Ishikawa (cell line): ENCODE measurements around the gene SFT2D3.

Source experiments
- CEBPB ChIP-seq: IDR thresholded peaks from 2 replicates; pipeline ENCODE4 v1.6.1; 2012
- EP300 ChIP-seq: IDR thresholded peaks from 2 replicates; pipeline ENCODE4 v1.6.1; 2012; ENCODE audit warnings: borderline replicate concordance
- RAD21 ChIP-seq: IDR thresholded peaks from 2 replicates; pipeline ENCODE4 v1.6.1; 2012; ENCODE audit warnings: low read depth
- TCF12 ChIP-seq: IDR thresholded peaks from 2 replicates; pipeline ENCODE4 v1.6.1; 2012; ENCODE audit warnings: low read depth
- TEAD4 ChIP-seq: IDR thresholded peaks from 2 replicates; pipeline ENCODE4 v1.6.1; 2012
- USF1 ChIP-seq: IDR thresholded peaks from 2 replicates; pipeline ENCODE4 v1.6.1; 2012
- YY1 ChIP-seq: IDR thresholded peaks from 2 replicates; pipeline ENCODE4 v1.6.1; 2012; ENCODE audit warnings: low read depth

DNA sequence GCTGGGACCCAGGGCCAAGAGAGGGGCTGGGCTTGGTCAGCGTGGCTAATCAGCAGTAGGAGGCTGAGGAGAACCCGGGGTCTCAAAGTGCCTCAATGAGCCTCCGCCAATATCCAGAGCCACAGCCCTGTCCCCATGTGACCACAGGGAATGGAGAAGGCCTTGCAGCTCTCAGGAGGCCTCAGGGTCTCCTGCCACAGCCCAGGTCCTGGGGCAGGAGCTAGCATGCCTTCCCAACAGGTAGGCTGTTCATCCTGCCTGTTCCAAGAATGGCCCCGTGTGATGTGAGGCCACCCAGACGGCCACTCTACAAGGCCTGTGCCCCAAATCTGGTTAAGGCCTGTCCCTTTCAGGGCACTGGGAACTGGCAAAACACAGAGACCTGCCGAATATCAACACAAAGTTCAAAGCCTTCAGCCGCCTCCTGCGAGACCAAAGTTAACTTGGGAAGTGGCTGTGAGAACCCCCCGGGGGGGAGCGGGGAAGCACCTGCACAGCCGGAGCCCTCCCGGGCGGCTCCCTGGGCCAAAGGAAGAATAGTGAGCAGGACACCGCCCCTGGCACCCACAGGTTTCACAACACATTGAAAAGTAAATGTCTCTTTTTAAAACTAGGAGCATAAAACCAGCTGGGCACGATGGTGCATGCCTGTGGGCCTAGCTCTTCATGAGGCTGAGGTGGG lies 21.5 kb upstream of the SFT2D3 start:
- TF ChIP-seq YY1 (no peak), CEBPB (no peak), TCF12 (no peak), TEAD4 (no peak), EP300 (no peak), USF1 (no peak), RAD21 (no peak)
